IPS-NIHi11 (cell line): Measurements from ENCODE around the gene KPNB1.

Experiments used
- DNase-seq: peaks from one replicate; pipeline ENCODE4 v3.0.0; 2012; ENCODE audit warnings: mixed read lengths, low spot score

KPNB1 gene

DNA sequence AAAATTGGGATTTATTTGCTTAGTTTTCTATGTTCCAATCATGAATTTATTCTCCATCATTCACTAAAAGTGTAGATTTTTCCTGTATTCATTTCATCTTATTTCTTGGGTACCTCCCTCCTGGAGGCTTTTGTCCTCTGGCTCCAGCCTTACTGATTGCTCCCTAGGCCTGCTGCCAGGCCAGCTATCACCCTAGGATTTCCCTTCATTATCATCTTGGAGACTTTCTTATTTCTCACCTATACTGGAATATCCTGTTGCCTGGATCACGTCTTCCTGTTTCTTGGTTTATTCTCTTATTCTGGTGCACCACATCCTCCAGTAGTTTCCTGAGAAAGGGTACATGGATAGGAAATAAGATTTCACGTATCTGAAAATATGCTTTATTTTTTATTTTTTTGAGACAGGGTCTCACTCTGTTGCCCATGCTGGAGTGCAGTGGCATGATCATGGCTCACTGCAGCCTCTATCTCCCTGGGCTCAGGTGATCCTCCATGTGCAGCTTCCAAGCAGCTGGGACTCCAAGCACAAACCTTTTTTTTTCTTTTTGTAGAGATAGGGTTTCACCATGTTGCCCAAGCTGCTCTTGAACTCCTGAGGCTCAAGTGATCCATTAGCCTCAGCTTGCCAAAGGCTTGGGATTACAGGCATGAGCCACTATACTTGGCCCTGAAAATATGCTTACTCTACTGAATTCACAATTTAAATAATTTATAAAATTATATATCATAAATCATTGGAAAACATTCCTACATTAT, 13.3 kb upstream of the KPNB1 start:
- no peak for DNase-seq

DNA sequence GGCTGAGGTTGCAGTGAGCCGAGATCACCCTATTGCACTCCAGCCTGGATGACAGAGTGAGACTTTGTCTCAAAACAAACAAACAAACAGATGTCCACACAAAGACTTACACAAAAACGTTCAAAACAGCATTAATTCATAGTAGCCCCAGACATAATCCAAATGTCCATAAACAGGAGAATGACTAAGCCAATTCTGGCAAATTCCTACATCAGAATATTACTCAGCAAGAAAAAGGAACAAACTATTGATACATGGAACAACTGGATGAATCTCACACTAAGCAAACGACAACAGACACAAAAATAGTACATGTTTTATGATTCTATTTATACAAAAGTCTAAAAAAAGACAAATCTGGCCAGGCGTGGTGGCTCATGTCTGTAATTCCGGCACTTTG, 10.8 kb upstream of the KPNB1 start:
- DNase-seq, result no peak

DNA sequence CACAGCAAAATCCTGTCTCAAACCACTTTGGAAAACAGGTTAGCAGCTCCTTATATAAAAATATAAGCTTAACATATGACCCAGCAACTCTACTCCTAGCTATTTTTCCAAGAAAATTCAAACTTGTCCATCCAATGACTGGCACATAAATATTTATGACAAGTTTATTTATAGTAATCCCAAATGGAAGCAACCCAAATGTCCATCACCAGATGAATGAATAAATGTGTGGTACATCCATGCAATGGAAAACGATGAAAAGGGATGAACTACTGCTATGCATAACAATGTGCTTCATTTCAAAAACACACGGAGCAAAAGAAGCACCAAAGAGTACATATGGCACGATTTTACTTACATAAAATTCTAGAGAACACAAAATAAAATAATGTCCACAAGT, 9.6 kb upstream of the KPNB1 start:
- DNase-seq, result no peak

DNA sequence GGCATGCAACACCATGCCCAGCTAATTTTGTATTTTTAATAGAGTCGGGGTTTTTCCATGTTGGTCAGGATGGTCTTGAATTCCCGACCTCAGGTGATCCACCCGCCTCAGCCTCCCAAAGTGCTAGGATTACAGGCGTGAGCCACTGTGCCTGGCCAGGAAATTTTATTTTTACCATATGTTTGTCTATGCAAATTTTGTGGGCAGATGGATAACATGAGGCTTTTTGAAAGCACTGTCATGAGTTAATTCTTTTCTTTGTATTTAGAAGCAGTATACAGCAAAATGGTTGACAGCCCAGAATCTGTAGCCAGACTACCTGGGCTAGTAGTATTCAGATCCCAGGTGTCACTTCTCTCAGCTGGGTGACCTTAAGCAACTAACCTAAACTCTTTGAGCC, 8.5 kb upstream of the KPNB1 start:
- DNase-seq, result no peak

DNA sequence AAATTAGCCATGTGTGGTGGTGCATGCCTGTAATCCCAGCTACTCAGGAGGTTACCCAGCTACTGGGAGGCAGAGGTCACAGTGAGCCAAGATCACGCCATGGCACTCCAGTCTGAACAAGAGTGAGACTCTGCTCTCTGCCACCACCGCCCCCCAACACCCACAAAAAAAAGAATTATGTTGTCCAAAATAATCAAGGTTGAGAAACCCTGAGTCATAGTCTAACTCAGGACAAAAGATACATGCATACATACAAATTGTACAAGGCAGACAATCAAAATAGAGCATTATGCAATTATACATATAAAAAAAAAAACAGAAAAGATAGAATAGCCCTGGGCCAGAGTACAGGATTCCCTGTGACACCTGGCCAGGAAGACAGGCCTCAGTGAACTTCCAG, 6.6 kb upstream of the KPNB1 start:
- DNase-seq, result no peak

DNA sequence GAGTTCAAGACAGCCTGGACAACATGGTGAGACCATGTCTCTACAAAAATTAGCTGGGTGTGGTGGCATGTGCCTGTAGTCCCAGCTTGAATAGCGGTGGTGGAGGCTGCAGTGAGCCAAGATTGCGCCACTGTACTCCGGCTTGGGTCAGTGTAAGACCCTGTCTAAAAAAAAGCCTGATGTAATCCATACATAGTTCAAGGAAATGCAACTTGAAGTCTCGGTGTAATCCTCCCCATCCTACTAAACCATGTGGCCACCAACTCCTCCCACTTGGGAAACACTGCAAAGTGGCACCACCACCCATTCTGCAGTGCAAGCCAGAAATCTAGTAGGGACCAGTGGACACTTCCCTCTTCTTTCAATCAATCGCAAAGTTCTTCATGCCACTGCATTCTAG, 5.4 kb upstream of the KPNB1 start:
- no peak for DNase-seq

DNA sequence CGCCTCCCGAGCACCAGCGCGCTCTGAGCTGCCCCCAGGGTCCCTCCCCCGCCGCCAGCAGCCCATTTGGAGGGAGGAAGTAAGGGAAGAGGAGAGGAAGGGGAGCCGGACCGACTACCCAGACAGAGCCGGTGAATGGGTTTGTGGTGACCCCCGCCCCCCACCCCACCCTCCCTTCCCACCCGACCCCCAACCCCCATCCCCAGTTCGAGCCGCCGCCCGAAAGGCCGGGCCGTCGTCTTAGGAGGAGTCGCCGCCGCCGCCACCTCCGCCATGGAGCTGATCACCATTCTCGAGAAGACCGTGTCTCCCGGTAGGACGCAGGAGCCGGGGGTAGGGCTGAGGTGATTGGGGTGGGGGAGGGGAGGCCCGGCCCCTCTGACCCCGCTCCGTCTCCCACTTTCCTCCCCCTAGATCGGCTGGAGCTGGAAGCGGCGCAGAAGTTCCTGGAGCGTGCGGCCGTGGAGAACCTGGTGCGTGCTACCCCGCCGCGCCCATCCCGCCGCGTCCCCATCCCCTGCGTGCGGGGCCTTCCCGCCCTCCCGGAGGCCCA, 329 bp downstream of the KPNB1 start:
- DNase-seq, result no peak

DNA sequence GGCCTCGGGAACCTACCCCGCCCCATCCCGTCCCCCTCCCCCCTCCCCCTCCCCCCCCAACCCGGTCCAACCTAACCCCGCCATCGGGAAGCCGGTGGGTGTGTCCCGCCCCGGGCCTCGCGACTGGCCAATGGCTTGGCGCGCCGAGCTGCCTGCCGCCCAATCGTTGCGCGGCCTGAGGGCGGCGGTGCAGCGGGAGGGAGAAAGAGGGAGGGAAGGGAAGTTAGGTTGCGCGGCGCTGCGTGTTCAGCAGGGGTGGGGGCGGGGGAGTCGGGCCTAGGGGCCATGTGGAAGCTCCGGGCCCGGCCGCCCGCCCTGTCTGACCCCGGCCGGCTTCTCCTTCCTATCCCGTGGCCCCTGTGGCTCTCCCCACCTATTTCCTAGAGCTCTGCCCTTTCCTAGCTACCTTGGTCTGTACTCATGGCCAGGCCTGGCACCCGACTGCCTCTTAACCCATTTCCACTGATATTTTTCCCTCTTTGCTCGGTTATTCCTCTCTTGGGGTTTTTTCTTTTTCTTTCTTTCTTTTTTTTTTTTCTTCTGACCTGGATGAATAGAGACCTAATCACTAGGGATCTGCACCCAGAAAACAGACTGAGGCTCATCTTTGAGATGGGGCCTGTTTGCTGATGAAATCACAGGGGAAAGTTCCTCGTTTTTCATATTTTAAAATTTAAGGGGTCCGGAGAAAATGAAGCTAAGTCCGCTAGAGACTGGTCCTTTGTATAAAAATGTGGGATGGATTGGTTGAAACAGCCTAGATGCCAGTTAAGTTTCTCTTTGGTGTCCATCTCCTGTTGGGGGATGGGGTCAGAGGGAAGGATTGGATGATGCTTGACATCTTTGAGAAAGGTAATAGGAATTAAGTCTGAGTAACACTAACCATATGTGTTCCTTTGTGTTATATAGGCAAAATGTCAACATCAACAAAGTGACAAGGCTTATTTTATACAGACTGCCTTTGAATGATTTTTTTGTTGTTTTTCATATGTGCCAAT, 1.1 kb downstream of the KPNB1 start:
- DNase-seq, result peak; percentile 93

DNA sequence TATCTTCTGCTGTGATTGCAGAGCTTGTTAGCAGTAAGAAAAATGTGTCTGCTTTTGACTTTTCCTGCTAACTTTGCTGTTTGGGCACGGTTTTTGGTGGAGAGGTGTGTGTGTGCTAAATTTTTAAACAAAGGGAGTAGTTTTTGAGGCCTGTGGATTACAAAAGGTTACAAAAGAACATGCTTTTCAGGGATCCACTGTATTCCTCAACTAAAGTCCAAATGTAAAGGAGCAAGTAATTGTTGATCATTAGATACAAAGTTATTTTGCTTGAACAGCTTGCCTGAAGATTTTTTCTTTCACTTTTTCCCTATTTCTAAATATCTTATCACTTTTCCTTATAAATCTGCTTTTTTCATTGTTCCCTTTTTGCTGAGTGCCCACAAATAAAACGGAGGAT, 2.0 kb downstream of the KPNB1 start:
- DNase-seq, result no peak

DNA sequence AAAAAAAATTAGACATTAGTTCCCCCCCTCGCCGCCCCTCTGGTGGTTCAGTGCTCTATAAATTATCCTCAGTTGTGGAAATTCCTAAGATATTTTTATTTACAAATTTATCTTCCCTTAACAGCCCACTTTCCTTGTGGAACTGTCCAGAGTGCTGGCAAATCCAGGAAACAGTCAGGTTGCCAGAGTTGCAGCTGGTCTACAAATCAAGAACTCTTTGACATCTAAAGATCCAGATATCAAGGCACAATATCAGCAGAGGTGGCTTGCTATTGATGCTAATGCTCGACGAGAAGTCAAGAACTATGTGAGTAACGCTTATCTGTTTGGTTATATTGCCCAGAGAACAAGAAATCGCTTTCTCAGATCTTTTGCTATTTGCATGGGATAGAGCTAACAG, 2.9 kb downstream of the KPNB1 start:
- DNase-seq, result no peak

DNA sequence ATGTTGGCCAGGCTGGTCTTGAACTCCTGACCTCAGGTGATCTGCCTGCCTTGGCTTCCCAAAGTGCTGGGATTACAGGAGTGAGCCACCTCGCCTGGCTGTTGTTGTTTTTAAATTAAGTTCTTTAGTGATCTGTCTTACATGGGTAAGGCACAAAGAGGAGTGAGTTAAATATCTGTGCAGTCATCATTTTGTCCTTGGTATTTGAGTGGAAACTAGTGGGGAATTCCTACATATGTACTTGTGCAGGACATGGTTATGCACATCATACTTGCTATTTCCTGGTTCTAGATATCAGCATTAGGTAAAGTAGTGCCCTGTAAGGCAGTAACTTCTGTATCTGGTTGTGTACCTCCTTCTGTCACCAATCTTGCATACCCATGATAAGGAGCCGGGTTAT, 3.7 kb downstream of the KPNB1 start:
- no peak for DNase-seq

DNA sequence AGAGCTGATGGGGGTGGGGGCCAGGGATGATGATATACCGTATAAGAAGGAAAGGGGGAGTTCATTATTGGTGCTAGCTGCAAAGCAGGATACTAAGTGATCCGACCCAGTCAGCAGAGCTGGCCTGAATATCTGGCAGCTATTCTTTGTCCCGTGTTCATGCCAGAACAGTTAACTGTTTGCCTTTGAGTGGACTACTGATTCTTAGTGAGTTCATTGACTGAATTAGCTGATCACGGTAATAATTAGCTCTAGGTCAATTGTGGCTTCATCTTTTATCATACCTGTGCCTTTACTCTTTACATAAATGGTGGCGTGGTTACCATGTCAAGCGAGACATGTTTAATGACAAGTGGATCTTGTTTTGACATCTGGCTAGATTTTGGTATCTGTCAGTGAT, 5.3 kb downstream of the KPNB1 start:
- DNase-seq, result no peak

DNA sequence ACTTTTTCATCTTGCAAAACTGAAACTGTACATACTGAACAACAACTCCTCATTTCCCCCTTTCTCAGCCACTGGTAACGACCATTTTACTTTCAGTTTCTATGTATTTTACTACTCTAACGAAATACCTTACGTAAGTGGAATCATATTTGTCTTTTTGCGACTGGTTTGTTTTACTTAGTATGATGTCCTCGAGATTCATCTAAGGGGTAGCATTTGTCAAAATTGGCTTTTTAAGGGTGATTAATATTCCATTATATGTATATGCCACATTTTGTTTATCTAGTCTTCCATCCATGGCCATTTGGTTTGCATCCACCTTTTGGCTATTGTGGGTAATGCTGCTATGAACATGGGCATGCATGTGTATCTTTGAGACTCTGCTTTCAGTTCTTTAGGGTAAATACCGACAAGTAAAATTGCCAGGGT, 10.4 kb downstream of the KPNB1 start:
- DNase-seq, result no peak

DNA sequence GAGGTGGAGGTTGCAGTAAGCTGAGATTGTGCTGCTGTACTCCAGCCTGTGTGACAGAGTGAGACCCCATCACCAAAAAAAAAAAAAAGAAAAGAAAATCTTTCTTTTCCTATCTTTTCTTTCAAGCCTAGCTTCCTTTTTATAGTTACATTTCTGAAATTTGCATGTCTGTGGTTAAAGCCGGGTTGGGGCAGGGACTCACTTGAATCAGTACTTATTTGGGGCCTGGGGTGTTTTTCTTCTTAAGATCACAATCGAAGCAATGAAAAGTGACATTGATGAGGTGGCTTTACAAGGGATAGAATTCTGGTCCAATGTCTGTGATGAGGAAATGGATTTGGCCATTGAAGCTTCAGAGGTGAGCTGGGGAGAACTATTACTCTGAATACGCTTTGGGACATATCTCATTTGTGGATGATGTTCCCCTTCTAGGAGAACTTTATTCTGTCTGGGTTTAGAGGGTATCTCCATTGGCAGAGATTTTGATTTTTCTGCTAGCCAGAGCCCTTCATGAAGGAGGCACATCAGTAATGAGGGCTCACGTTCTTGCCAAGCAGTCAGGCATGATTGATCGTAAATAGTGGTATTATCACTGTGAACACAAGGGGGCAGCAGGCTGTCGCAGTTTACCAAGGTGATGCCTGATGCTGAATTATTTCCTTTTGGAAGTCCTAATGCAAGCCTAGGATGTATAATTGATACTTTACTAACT, 14.3 kb downstream of the KPNB1 start:
- DNase-seq, result peak; percentile 69

DNA sequence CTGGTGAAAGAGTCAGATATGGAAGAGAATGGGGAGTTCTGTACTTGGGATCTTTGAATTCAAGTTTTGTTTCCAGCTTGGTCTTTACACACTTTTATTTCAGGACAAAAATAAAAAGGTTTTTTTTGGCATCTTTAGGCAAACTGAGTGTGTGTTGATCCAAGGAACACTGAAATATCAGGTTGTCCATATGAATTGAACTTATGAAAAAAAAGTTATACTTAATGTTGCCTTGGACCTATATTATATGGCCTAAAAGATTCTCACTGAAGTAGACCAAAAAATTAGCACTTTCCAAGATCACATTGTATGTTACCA, 14.9 kb downstream of the KPNB1 start:
- DNase-seq, result no peak

DNA sequence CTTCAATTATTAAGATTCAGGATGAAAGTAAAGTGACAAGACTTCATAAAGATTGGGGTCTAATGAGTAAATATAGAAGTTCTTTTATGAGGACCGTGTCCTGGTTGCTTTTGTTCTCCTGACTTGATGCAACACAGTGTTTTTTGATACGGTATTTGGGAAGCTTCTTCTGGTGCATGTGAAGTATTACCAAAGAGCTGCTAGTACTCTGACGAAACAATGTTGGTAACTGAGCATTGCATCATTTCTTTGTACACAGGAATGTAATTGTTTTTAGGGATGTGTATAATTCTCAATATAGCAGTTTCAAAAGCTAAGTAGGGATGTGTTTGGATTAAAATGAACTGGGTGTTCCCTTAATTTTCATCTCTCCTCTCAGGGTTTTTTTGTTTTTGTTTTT, 15.9 kb downstream of the KPNB1 start:
- no peak for DNase-seq

DNA sequence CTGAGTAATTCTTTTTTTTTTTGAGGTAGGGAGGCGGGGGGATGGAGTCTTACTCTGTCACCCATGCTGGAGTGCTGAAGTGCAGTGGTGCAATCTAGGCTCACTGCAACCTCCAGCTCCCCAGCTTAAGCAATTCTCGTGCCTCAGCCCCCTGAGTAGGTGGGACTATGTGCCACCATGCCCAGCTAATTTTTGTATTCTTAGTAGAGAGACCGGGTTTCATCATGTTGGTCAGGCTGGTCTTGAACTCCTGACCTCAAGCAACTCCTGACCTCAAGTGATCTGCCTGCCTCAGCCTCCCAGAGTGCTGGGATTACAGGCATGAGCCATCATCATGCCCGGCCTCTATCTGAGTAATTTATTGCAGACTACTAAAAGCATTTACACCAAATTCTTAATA, 19.4 kb downstream of the KPNB1 start:
- no peak for DNase-seq

DNA sequence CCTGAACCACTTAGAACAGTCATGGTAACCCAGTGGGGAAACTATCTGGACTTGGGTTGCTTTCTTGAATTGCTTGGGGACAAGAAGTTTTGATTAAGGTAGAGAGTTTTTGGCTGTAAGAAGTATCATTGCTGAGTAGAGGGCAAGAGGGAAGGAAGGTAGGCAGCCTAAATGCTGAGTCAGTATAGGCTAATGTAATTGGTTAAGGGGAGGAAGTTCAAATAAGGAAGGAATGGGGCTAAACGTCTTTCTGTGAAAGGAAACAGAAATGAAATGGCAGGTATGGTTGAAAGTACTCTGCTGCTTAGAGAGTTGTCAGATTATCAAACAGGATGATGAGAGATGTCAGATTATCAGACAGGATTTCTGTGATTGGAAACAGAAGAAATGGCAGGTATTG, 20.3 kb downstream of the KPNB1 start:
- DNase-seq, result no peak

DNA sequence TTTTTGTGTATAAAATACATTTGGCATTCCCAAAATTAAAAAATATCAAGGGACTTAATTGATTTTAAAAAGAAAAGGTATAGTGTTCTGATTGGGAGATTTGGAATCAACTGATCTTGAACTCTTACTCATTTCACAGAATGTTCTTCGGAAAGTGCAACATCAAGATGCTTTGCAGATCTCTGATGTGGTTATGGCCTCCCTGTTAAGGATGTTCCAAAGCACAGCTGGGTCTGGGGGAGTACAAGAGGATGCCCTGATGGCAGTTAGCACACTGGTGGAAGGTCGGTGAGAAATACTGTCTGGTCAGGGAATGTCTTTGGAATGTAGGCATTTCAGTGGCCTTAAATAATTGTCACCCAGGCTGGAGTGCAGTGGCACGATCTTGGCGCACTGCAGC, 24.8 kb downstream of the KPNB1 start:
- no peak for DNase-seq

DNA sequence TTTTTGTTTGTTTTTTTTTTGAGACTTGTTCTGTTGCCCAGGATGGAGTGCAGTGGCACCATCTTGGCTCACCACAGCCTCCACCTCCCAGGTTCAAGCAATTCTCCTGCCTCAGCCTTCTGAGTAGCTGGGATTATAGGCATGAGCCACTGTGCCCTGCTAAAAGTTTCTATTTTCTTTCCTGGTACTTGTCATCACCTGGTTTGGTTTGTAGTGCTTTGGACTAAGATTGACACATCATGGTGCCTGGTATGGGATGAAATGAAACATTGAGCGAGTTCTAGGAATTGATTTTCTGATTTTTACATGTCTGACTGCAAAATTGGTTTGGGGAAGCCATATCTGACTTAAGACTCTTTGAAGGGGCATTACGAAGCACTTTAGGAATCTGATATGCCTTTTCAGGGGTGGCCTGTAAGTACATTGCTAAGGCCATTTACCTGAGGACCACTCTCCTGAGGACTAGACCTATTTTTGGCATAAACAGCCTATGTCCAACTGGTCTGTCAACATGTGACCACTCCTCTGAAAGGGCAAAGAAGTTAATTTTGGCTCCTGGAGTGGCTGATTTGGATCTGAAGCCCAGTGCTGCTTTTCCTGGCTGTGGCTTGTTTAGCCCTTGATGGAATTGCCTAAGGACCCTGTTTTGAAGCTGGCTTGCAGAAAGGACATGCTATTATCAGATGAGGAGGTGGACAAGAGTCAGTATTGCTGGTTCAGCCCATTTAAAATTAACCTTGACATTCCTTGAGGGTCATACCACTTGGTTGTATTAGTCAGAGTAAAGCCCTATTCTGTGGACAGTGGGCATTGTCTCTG, 25.9 kb downstream of the KPNB1 start:
- no peak for DNase-seq

DNA sequence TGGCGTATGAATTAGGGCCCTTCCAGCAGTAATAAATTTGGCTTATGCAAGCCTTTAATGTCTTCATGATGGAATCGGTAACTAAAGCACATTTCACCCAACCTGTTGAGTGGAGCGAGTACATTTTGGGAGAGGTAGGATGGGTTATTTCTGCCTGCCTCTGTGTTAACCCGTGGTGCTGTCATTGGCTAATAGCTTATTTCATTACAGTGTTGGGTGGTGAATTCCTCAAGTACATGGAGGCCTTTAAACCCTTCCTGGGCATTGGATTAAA, 26.4 kb downstream of the KPNB1 start:
- no peak for DNase-seq
